Calu3 (cell line): ENCODE data around the gene LRRC51. TPM values are rescaled to one million over a fixed set of nuclear protein-coding genes. Genes with fewer than 3 reads are reported as not detected.

Source experiments
- BruUV-seq: library from RNA; stranded (reverse); fragments of 400-500 nt; replicated peaks from 2 replicates; lab custom pipeline; 2021; lab: Mats Ljungman, UMichigan
- CTCF ChIA-PET: fragments of 300-600 bp; sonication (Branson Sonifier 250); formaldehyde crosslinking; loops from one replicate; lab custom pipeline; 2022; ENCODE audit warnings: antibody characterized with exemption; lab: Charles Lee
- DNase-seq: peaks from one replicate; pipeline ENCODE4 v3.0.0; 2022
- H3K27ac Mint-ChIP-seq: one replicate; pipeline ENCODE4 v1.8.0; 2022; ENCODE audit warnings: mixed read lengths; ENCODE audit not compliant: unreplicated experiment
- H3K27me3 Mint-ChIP-seq: one replicate; pipeline ENCODE4 v1.8.0; 2022; ENCODE audit warnings: mixed read lengths; ENCODE audit not compliant: unreplicated experiment
- H3K36me3 Mint-ChIP-seq: one replicate; pipeline ENCODE4 v1.8.0; 2022; ENCODE audit warnings: mild to moderate bottlenecking, moderate library complexity, mixed read lengths; ENCODE audit not compliant: insufficient read depth, unreplicated experiment
- H3K4me1 Mint-ChIP-seq: one replicate; pipeline ENCODE4 v1.8.0; 2022; ENCODE audit warnings: mild to moderate bottlenecking, low read depth, mixed read lengths; ENCODE audit not compliant: unreplicated experiment
- H3K4me3 Mint-ChIP-seq: one replicate; pipeline ENCODE4 v1.8.0; 2022; ENCODE audit warnings: mild to moderate bottlenecking, low read depth, moderate library complexity, mixed read lengths; ENCODE audit not compliant: unreplicated experiment
- H3K9me3 Mint-ChIP-seq: one replicate; pipeline ENCODE4 v1.8.0; 2022; ENCODE audit warnings: low read depth, mixed read lengths; ENCODE audit not compliant: unreplicated experiment
- CTCF ChIP-seq: fragments of 200-600 bp; IDR thresholded peaks from one replicate; pipeline ENCODE4 v1.8.0; 2022; ENCODE audit warnings: antibody characterized with exemption; ENCODE audit not compliant: unreplicated experiment
- intact Hi-C: fragments of 100-400 bp; cut with micrococcal nuclease; formaldehyde crosslinking; loops from one replicate; pipeline ENCODE4 v1.10.0; 2022; ENCODE audit not compliant: unreplicated experiment
- total RNA-seq: library from RNA; stranded (reverse); gene quantifications from 2 replicates; pipeline ENCODE4 v1.2.3, GENCODE V29; 2022

The LRRC51 gene
- total RNA-seq, 1 experiment from 2014 or later, result 8.5 TPM

DNA sequence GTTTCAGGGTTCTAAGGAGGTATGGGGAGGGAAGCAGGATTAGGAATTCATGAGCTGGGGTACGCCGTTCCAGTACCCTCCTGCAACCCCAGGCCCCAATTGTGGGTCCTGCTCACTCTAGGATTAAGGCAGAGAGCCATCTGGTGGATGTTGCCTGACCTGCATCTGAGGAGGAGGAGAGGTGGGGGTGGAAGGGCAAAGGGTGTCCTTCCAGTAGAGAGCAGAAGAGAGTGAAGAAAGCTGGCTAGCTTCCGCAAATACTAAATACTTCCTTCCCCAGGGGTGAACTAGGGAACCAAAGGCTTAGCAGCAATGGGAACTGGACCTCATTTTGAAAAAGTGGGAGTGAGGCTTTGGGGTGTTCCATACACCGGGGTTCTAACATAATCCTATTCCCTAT, 10.6 kb downstream of the LRRC51 start:
- no peaks in the 10 kb centered on the region for H3K27me3 Mint-ChIP-seq
- CTCF ChIA-PET, result interaction anchor here (0.6 to 2.7 kb wide), 9 partner anchors 8 to 66 kb away, joined by 3 to 40 read pairs (median 3); no protein-coding TSS in a partner anchor
- H3K4me3 Mint-ChIP-seq, result no peak overlapping the region
- BruUV-seq, result no TSS peak
- peaks cover 11% of the 10 kb centered on the region for H3K36me3 Mint-ChIP-seq
- peaks cover 10% of the 10 kb centered on the region for H3K4me1 Mint-ChIP-seq
- peak; percentile 70 for DNase-seq
- intact Hi-C loops, result loop anchor here (1.0 kb wide), 1 partner anchor 66 kb away; no protein-coding TSS in a partner anchor
- no peak overlapping the region for H3K27ac Mint-ChIP-seq
- no peaks in the 10 kb centered on the region for H3K9me3 Mint-ChIP-seq
- TF ChIP-seq CTCF, result peak; percentile 76

DNA sequence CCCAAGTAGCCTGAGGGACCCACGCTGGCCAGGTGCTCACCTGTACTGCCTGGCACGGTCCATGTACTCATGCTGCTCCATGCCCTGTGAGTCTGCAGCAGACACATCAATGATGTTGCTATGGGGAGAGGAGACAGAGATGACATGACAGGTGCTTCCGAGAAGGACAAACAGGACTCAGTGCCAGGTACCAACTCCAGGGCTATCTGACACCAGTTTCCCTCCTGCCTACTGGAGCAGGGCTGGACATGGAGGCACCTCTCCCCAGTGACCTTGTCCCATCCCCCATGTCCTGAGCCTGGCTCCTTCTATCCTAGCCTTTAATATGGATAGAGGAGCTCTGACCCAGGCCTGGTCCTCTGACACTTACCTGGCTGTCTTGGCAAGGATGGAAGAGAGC, 18.1 kb downstream of the LRRC51 start:
- peaks cover 37% of the 10 kb centered on the region for H3K36me3 Mint-ChIP-seq
- H3K9me3 Mint-ChIP-seq, result no peaks in the 10 kb centered on the region

GRCh38 chr11:72100009-72100408, 19.4 kb downstream of the LRRC51 start:
- H3K4me1 Mint-ChIP-seq, result peaks cover 20% of the 10 kb centered on the region
- BruUV-seq, result no TSS peak
- intact Hi-C loops, result no loop called here
- DNase-seq, result no peak
- H3K27me3 Mint-ChIP-seq, result no peaks in the 10 kb centered on the region
- no peak overlapping the region for H3K27ac Mint-ChIP-seq
- CTCF ChIA-PET, result interaction anchor here (0.6 to 1.3 kb wide), 4 partner anchors 8 to 62 kb away, joined by 3 to 4 read pairs (median 4); no protein-coding TSS in a partner anchor
- peaks cover 40% of the 10 kb centered on the region for H3K36me3 Mint-ChIP-seq
- no peak overlapping the region for H3K4me3 Mint-ChIP-seq
- H3K9me3 Mint-ChIP-seq, result no peaks in the 10 kb centered on the region
- TF ChIP-seq CTCF, result no peak

More for the DNA sequence above, 18.1 kb downstream of the LRRC51 start:
- Mint-ChIP-seq H3K4me3 (no peak overlapping the region), H3K4me1 (peaks cover 20% of the 10 kb centered on the region), H3K27ac (no peak overlapping the region), H3K27me3 (no peaks in the 10 kb centered on the region)
- DNase-seq, result no peak
- intact Hi-C loops, result no loop called here
- CTCF ChIA-PET, result interaction anchor here (1.3 kb wide), 2 partner anchors 7 to 73 kb away, joined by 3 to 4 read pairs; no protein-coding TSS in a partner anchor
- BruUV-seq, result no TSS peak
- no peak for TF ChIP-seq CTCF

- Mint-ChIP-seq H3K4me3 (no peak overlapping the region), H3K36me3 (peaks cover 36% of the 10 kb centered on the region), H3K4me1 (peaks cover 20% of the 10 kb centered on the region), H3K27me3 (no peaks in the 10 kb centered on the region), H3K27ac (peak overlapping the region; percentile 71), H3K9me3 (no peaks in the 10 kb centered on the region)
- intact Hi-C loops, result no loop called here
- no peak for DNase-seq
- CTCF ChIA-PET, result interaction anchor here (0.6 to 1.1 kb wide), 2 partner anchors 8 to 62 kb away, joined by 3 to 4 read pairs; no protein-coding TSS in a partner anchor
- no TSS peak for BruUV-seq
- TF ChIP-seq CTCF, result no peak
These were observed 19.8 kb downstream of the LRRC51 start for GRCh38 chr11:72100462-72100861.
